ENCODE data around the gene CD7.
"Not testable (repeated sequence)": the region's sequence is repeated elsewhere in the genome, so short reads cannot be mapped to it uniquely, and the experiment has no call there.

Gene CD7

GRCh38 chr17:82317394-82318168 is at the start of gene CD7:
TSS of gene CD7 (minus strand) at chr17:82317608. CDS start at chr17:82317495, 113 bp downstream.
- no peak for DNase-seq

GRCh38 chr17:82366749-82367148 is 49.3 kb upstream of the CD7 start:
- DNase-seq = no peak

DNA sequence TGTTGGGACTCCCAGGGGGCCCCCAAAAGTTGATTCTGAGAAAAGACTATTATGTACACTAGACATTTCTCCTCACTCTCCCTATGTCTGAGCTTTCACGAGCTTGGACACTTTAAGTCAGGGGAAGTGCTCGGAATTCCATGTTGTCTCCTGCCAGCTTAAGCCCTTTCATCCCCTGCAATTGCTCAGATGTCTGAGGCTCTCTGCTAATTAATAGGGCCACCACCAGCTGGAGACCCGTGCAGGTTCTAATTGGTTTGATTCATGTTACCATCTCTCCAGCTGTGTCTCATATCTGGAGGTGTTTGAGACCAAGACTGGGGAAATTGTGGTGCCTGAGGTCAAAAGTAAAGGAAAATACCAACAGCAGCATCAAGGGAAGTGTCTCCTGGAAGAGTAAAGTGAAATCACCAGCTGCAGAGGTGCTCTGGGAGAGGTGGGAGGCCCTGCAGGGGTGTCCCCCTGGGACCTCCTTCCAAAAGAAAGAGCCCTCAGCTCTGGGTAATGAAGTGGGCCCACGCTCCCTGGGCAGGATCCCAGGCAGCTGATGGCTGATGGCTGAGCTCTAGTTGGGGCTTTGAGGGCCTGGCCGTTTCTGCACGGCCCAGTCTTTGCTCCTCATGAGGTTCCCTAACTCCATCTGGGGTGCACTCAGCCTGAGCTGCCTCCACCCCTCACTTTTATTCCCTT is 48.3 kb upstream of the CD7 start:
- peak; percentile 48 for DNase-seq

GRCh38 chr17:82361885-82362633 is 44.7 kb upstream of the CD7 start:
- no peak for DNase-seq

- DNase-seq = not testable (repeated sequence)
Observed at GRCh38 chr17:82359451-82360074, 42.2 kb upstream of the CD7 start.

DNA sequence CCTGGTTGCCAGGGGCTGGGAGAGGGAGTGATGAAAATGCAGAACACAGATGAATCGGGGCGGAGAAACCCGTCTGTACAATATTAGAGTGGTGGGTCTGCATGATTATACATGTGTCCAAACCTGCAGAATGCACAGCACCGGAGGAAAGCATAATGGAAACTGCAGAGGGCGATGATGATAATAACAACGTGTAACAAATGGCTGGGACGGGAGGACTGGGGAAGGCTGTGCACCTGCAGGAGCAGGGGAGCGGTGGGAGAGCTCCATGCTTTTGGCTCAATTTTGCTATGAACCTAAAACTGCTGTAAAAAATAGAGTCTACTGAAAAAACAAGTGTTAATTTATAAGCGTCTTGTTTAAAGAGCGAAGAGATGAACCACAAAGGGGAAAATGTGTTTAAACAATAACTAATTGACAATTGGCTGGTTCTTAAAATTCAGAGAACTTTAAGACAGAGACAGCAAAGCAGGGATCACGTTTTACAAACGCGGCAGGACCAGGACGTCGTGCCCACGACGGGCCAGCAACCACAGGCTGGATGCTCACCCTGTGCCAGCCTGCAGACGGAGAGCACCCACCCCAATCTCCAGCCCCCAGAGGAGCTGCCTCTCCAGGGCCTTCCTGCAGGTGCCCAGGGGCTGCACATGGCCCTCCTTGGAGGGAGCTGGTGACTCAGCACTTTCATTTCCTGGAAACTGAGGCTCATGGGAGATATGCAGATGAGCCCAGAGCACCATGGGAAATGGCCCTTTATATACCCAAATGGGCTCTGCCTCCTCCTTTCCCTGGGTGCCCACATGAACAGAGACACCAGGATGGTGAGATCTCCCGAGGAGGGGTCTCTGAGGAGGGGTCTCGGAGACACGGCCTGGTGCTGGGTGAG is 41.3 kb upstream of the CD7 start, which contains the start of gene TEX19:
Gene TEX19 (plus strand): TSS at position 783 of the 886 bp plus-strand sequence. CDS start 2,904 bp downstream, outside the sequence.
- peak; percentile 66 for DNase-seq

DNA sequence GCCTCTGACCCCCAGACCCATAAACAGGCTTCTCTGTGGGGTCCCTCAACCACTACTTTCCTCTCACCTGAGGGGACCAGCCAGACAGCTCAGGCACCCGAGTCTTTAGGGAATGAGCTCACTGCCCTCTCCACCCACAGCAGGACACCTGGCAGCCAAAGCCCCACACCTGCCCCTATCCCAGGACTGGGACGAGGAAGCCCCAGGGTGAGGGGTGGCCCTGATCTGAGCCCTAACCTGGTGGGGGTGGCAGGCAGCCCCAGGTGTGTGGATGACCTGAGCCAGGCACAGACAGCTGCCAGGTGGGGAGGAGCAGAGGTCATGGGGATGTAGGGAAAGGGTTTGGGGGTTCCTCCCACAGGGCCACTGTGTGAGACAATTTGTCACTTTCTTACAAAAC is 40.0 kb upstream of the CD7 start:
- no peak for DNase-seq

- no peak for DNase-seq
Observed at GRCh38 chr17:82356845-82357355, 39.5 kb upstream of the CD7 start.

GRCh38 chr17:82355770-82356427 is 38.5 kb upstream of the CD7 start:
- no peak for DNase-seq

DNA sequence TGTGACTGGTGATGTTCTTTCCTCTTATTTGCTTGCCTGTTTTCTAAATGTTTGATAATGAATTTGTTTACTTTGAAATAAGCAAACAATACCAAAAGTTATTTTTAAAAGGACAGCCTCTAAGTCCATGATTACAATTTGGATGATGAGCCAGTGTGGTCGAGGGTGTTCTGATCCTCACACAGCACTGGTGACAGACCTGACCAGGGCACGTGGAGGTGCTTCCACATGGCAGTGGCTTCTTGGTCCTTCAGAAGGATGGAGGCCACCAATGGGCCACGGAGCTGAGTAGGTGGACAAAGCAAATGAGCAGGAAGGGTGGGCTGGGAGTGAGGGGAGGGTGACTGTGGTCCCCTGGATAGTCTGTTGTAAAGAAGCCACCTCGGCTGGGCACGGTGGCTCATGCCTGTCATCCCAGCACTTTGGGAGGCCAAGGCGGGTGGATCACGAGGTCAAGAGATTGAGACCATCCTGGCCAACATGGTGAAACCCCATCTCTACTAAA is 37.4 kb upstream of the CD7 start:
- no peak for DNase-seq

GRCh38 chr17:82353484-82353883 is 36.1 kb upstream of the CD7 start:
- DNase-seq = no peak

GRCh38 chr17:82351713-82352488 is 34.5 kb upstream of the CD7 start:
- peak; percentile 91 for DNase-seq

DNA sequence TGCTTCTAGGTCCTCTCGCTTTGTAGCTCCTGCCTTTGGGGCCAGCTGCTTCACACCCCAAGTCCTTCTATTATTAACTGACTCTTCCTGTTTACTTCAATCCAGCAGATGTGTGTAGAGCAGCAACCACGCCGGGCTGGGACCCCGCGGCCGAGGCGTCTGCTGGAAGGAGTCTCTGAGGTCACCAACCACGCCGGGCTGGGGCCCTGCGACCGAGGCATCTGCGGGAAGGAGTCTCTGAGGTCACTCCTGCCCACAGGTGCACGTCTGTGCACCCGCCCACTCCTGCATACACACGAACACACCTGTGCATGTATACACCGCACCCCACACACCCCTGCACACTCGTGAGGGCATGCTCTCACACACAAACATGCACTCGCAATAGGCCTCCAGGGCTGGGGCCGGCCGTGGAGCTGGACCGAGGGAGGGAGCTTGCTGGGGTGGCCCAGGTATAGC is 33.9 kb upstream of the CD7 start:
- DNase-seq = no peak

- no peak for DNase-seq
Observed at GRCh38 chr17:82350182-82351030, 33.0 kb upstream of the CD7 start.

DNA sequence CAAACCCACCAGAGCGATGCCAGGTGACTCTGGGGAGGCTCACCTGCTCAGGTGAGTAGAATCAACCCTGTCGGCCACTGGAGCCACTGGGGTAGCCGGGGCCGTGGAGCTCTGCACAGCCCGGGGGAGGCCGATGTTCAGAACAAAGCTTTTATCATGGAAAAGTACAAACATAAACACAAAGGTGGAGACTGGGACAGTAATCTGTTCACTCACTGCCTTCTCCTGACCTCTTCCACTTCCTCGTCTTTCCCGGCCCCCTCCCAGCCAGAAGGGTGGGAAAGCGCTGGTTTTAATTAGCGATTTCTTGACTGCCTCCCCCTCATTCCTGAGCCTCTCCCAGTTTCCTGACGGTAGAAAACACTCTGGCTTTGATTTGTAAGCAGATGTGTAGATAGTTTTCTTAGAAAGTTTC is 31.9 kb upstream of the CD7 start:
- no peak for DNase-seq

GRCh38 chr17:82348866-82349265 is 31.5 kb upstream of the CD7 start:
- no peak for DNase-seq

DNA sequence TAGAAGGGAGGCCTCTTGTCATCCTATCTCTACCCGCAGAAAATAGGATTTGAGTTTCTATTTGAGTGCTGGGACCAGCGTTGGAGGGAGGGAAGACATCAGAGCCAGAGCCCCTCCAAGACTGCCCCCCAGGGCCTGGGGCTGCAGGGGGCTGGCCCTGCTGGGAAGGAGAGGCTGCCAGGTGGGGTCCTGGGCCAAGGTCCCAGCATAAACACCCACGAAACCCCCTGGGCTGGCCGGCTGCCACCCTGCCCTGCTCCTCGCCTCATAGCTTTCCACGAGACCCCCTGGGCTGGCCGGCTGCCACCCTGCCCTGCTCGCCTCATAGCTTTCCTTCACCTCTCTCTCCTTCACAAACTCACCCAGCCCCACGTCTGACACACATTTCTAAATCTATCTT is 31.0 kb upstream of the CD7 start:
- DNase-seq = no peak

DNA sequence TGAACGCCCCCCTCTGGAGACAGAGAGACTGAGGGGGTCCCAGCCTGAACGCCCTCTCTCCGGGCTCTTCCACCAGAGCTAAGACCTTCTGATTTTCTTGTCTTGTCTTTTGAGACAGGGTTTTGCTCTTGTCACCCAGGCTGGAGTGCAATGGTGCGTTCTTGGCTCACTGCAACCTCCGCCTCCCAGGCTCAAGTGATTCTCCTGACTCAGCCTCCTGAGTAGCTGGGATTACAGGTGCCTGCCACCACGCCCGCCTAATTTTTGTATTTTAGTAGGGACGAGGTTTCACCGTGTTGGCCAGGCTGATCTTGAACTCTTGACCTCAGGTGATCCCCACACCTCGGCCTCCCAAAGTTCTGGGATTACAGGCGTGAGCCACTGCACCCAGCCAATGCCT is 30.6 kb upstream of the CD7 start:
- DNase-seq = not testable (repeated sequence)

Measured in NCI-H1694 treated with DMSO at 0.1 percent for 48 hours (cell line).